HCT116 (cell line): ENCODE measurements around the gene EML3. TPM values are rescaled to one million over a fixed set of nuclear protein-coding genes. Genes with fewer than 3 reads are reported as not detected.
"Not testable (repeated sequence)": the region's sequence is repeated elsewhere in the genome, so short reads cannot be mapped to it uniquely, and the experiment has no call there.

Experiments
- ATAC-seq: fragments of 200-7000 bp; cut with Tn5 transposase; 2 replicates; pipeline ENCODE4 v1.9.1; 2020; ENCODE audit warnings: mild to moderate bottlenecking, moderate library complexity
- BruUV-seq: library from RNA; stranded (reverse); fragments of 400-500 nt; replicated peaks from 2 replicates; lab custom pipeline; 2021; lab: Mats Ljungman, UMichigan
- CTCF ChIA-PET: fragments of 300-600 bp; sonication (Branson Sonifier 250); formaldehyde crosslinking; loops from one replicate; lab custom pipeline; 2021; ENCODE audit warnings: antibody characterized with exemption; lab: Charles Lee
- POLR2A ChIA-PET: fragments of 300-600, 350-600 bp; sonication (Branson Sonifier 250); formaldehyde crosslinking; loops from one replicate; lab custom pipeline; 2021; ENCODE audit warnings: antibody characterized with exemption; lab: Charles Lee
- RAD21 ChIA-PET, 2 experiments: fragments of 300-600 bp; sonication (Branson Sonifier 250); formaldehyde crosslinking; loops; one replicate each; lab custom pipeline; 2023; ENCODE audit warnings: low total read pairs in 2 of 2; ENCODE audit not compliant: uncharacterized antibody in 2 of 2, unreplicated experiment in 2 of 2, low non-redundant PET in 1 of 2; lab: Charles Lee
- DNase-seq: peaks from one replicate; pipeline ENCODE4 v3.0.0-alpha.2; 2010; ENCODE audit warnings: low read depth, low spot score
- H2AFZ ChIP-seq: fragments of 200-600 bp; shearing (Covaris generic), sonication (generic); 2 replicates; pipeline ENCODE4 v1.6.1; 2017; ENCODE audit warnings: low read depth, mixed run types, mixed read lengths, antibody characterized with exemption, low read length; ENCODE audit not compliant: poor library complexity, severe bottlenecking
- H3K27ac ChIP-seq: 2 replicates; pipeline ENCODE4 v1.5.1; 2012; ENCODE audit warnings: low read depth, low read length
- H3K27me3 ChIP-seq: fragments of 200-600 bp; sonication (generic); 2 replicates; pipeline ENCODE4 v1.6.1; 2016; ENCODE audit warnings: mixed run types, low read length, mixed read lengths; ENCODE audit not compliant: insufficient read depth
- H3K36me3 ChIP-seq, 2 experiments: fragments of 200-500 bp in 1 of 2; fragments of 200-600 bp in 1 of 2; sonication (Bioruptor generic) in 1 of 2; sonication (generic) in 1 of 2; 2 replicates each; pipeline versions ENCODE4 v1.5.1 to v1.6.1; 2014 to 2016; ENCODE audit warnings: low read length in 2 of 2, inconsistent platforms in 1 of 2, mixed read lengths in 1 of 2, mixed run types in 1 of 2; ENCODE audit not compliant: insufficient read depth in 2 of 2, control insufficient read depth in 1 of 2
- H3K4me1 ChIP-seq, 2 experiments: fragments of 200-600 bp in 1 of 2; sonication (generic) in 1 of 2; 2 replicates each; pipeline versions ENCODE4 v1.5.1 to v1.6.1; 2012 to 2017; ENCODE audit warnings: low read length in 2 of 2, inconsistent platforms in 1 of 2, mild to moderate bottlenecking in 1 of 2, mixed read lengths in 1 of 2, mixed run types in 1 of 2, moderate library complexity in 1 of 2; ENCODE audit not compliant: insufficient read depth in 2 of 2, control insufficient read depth in 1 of 2
- H3K4me2 ChIP-seq: fragments of 200-600 bp; sonication (generic); 2 replicates; pipeline ENCODE4 v1.6.1; 2017; ENCODE audit warnings: mixed run types, low read length, mixed read lengths
- H3K4me3 ChIP-seq, 2 experiments: fragments of 200-600 bp in 1 of 2; sonication (generic) in 1 of 2; replicated peaks in 1 of 2; 2 replicates each; pipeline ENCODE4 v1.5.1; 2011 to 2016; ENCODE audit warnings: low read length in 2 of 2, control low read depth in 1 of 2, low read depth in 1 of 2, mild to moderate bottlenecking in 1 of 2, mixed read lengths in 1 of 2, mixed run types in 1 of 2
- H3K79me2 ChIP-seq: fragments of 200-600 bp; sonication (generic); 2 replicates; pipeline ENCODE4 v1.6.1; 2017; ENCODE audit warnings: mild to moderate bottlenecking, mixed run types, low read length, moderate library complexity, mixed read lengths; ENCODE audit not compliant: insufficient read depth
- H3K9ac ChIP-seq: fragments of 200-600 bp; sonication (generic); 2 replicates; pipeline ENCODE4 v1.6.1; 2016; ENCODE audit warnings: low read length, mixed read lengths
- H3K9me2 ChIP-seq: fragments of 200-600 bp; sonication (generic), shearing (Covaris generic); 2 replicates; pipeline ENCODE4 v1.6.1; 2017; ENCODE audit warnings: mixed run types, mild to moderate bottlenecking, moderate library complexity; ENCODE audit not compliant: insufficient read depth
- H3K9me3 ChIP-seq, 2 experiments: fragments of 200-500 bp in 1 of 2; fragments of 200-600 bp in 1 of 2; sonication (Bioruptor generic) in 1 of 2; sonication (generic) in 1 of 2; 2 replicates each; pipeline ENCODE4 v1.6.1; 2014 to 2017; ENCODE audit warnings: low read length in 2 of 2, mixed read lengths in 2 of 2, inconsistent platforms in 1 of 2, low read depth in 1 of 2, mild to moderate bottlenecking in 1 of 2, mixed run types in 1 of 2, moderate library complexity in 1 of 2; ENCODE audit not compliant: control insufficient read depth in 1 of 2, insufficient read depth in 1 of 2
- H4K20me1 ChIP-seq: fragments of 200-600 bp; sonication (generic), shearing (Covaris generic); 2 replicates; pipeline ENCODE4 v1.6.1; 2017; ENCODE audit warnings: mixed run types, mild to moderate bottlenecking, moderate library complexity; ENCODE audit not compliant: insufficient read depth
- ATF3 ChIP-seq: IDR thresholded peaks from 2 replicates; pipeline ENCODE4 v1.6.1; 2012
- CEBPB ChIP-seq: IDR thresholded peaks from 2 replicates; pipeline ENCODE4 v1.6.1; 2012; ENCODE audit warnings: low read depth
- EGR1 ChIP-seq: IDR thresholded peaks from 2 replicates; pipeline ENCODE4 v1.6.1; 2012; ENCODE audit warnings: low read depth
- ELF1 ChIP-seq: IDR thresholded peaks from 2 replicates; pipeline ENCODE4 v1.6.1; 2012; ENCODE audit warnings: low read depth, borderline replicate concordance
- FOSL1 ChIP-seq: IDR thresholded peaks from 2 replicates; pipeline ENCODE4 v1.6.1; 2012; ENCODE audit warnings: low read depth
- JUND ChIP-seq: IDR thresholded peaks from 2 replicates; pipeline ENCODE4 v1.6.1; 2012
- MAX ChIP-seq: IDR thresholded peaks from 2 replicates; pipeline ENCODE4 v1.6.1; 2012
- POLR2A ChIP-seq: IDR thresholded peaks from 2 replicates; pipeline ENCODE4 v1.7.0; 2011; ENCODE audit warnings: borderline replicate concordance; ENCODE audit not compliant: insufficient read depth, insufficient read length; ENCODE audit errors: extremely low read depth
- POLR2AphosphoS5 ChIP-seq: IDR thresholded peaks from 2 replicates; pipeline ENCODE4 v1.6.1; 2011; ENCODE audit warnings: mild to moderate bottlenecking, low read depth, low read length, moderate library complexity
- REST ChIP-seq: IDR thresholded peaks from 2 replicates; pipeline ENCODE4 v1.6.1; 2012; ENCODE audit warnings: low read depth
- SIN3A ChIP-seq: IDR thresholded peaks from 2 replicates; pipeline ENCODE4 v1.6.1; 2012; ENCODE audit warnings: low read depth
- SP1 ChIP-seq: IDR thresholded peaks from 2 replicates; pipeline ENCODE4 v1.6.1; 2012; ENCODE audit warnings: low read depth
- SRF ChIP-seq: IDR thresholded peaks from 2 replicates; pipeline ENCODE4 v1.6.1; 2012; ENCODE audit warnings: low read depth
- YY1 ChIP-seq: IDR thresholded peaks from 2 replicates; pipeline ENCODE4 v1.6.1; 2011; ENCODE audit warnings: low read length, low read depth, moderate library complexity, mild to moderate bottlenecking; ENCODE audit not compliant: insufficient replicate concordance; ENCODE audit errors: extremely low read depth
- ZFX ChIP-seq: fragments of 450-650 bp; IDR thresholded peaks from 2 replicates; pipeline ENCODE4 v1.6.1; 2017
- intact Hi-C: fragments of 100-400 bp; cut with micrococcal nuclease; formaldehyde crosslinking; loops from 2 replicates; pipeline ENCODE4 v1.10.0; 2022
- total RNA-seq: library from RNA; stranded (reverse); gene quantifications from one replicate; pipeline ENCODE4 v1.2.1, GENCODE V29; 2021; ENCODE audit not compliant: unreplicated experiment

EML3 gene
- total RNA-seq, 1 experiment from 2014 or later, result 124 TPM

DNA sequence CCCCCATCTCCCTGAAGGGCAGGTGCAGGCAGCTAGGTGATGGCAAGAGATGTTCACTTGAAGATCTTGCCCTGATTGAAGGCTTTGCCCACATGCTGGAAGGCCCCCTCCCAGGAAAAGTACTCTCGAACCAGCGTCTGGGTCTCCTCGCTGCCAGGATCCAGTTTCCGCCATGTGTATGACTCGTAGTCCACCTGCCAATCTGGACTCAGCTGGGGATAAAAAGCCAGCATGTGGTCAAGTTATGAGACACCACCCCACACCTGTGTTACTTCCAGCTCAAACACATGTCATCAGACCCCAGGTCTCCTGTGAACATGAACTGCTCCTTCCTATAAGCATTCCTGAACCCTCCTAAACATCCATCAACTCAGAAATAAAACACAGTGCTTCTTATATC is 52.9 kb downstream of the EML3 start:
- H3K9me3 ChIP-seq, H4K20me1 ChIP-seq, H3K27me3 ChIP-seq, H2AFZ ChIP-seq, ATAC-seq, H3K4me3 ChIP-seq, DNase-seq, H3K9me2 ChIP-seq: not testable (repeated sequence)
- H3K36me3 ChIP-seq, result peaks cover 20 to 41% of the 10 kb centered on the region in 2 experiments
- peaks cover 70% of the 10 kb centered on the region for H3K79me2 ChIP-seq
- ChIA-PET POLR2A (interaction anchor here (0.7 to 2.7 kb wide), 5 partner anchors 8 to 135 kb away, joined by 3 to 15 read pairs (median 5); partner anchors contain the start of gene EEF1G), CTCF (interaction anchor here (1.0 to 5.8 kb wide), 5 partner anchors 14 to 165 kb away, joined by 3 to 93 read pairs (median 19); partner anchors contain the start of gene EEF1G), RAD21 (interaction anchor here (1.1 to 2.7 kb wide), 3 partner anchors 12 to 135 kb away, joined by 3 to 11 read pairs (median 9); no protein-coding TSS in a partner anchor)
- peaks cover 85 to 94% of the 10 kb centered on the region in 2 experiments for H3K4me1 ChIP-seq
- peak overlapping the region; percentile 99 for H3K27ac ChIP-seq
- TSS peak; percentile 98 for BruUV-seq
- intact Hi-C loops, result loop anchor here (1.0 to 5.0 kb wide), 4 partner anchors 62 to 283 kb away; no protein-coding TSS in a partner anchor
- peak overlapping the region; percentile 81 for H3K9ac ChIP-seq
- peak overlapping the region; percentile 94 for H3K4me2 ChIP-seq

GRCh38 chr11:62559204-62559603 is 53.4 kb downstream of the EML3 start:
- ChIA-PET POLR2A (interaction anchor here (0.7 to 2.7 kb wide), 6 partner anchors 8 to 134 kb away, joined by 3 to 15 read pairs (median 4); partner anchors contain the start of gene EEF1G), CTCF (interaction anchor here (1.3 to 5.8 kb wide), 4 partner anchors 14 to 165 kb away, joined by 6 to 93 read pairs (median 33); partner anchors contain the start of gene EEF1G), RAD21 (interaction anchor here (1.1 to 2.3 kb wide), 2 partner anchors 12 to 16 kb away, joined by 3 to 11 read pairs; no protein-coding TSS in a partner anchor)
- Histone ChIP-seq H3K27me3 (no peaks in the 10 kb centered on the region), H3K9me2 (no peaks in the 10 kb centered on the region), H3K4me2 (peak overlapping the region; percentile 94), H3K36me3 (peaks cover 20 to 41% of the 10 kb centered on the region in 2 experiments), H3K9ac (peak overlapping the region; percentile 81), H3K27ac (peak overlapping the region; percentile 99), H2AFZ (no peak overlapping the region), H3K4me3 (no peak overlapping the region), H3K4me1 (peaks cover 89 to 98% of the 10 kb centered on the region in 2 experiments), H4K20me1 (peaks cover 7% of the 10 kb centered on the region; the same call in 1 of the 2 replicates), H3K79me2 (peaks cover 65% of the 10 kb centered on the region), H3K9me3 (no peaks in the 10 kb centered on the region)
- intact Hi-C loops, result loop anchor here (5.0 kb wide), 1 partner anchor 283 kb away; no protein-coding TSS in a partner anchor
- ATAC-seq (no peak), DNase-seq (no peak)
- TF ChIP-seq YY1, result no peak
- TF ChIP-seq EGR1, result no peak
- TF ChIP-seq CEBPB, result no peak
- no peak for TF ChIP-seq ZFX
- TF ChIP-seq ATF3, result no peak
- no peak for TF ChIP-seq SP1
- no peak for TF ChIP-seq SRF
- no peak for TF ChIP-seq JUND
- TF ChIP-seq POLR2A, result no peak
- no peak for TF ChIP-seq REST
- TF ChIP-seq SIN3A, result no peak
- no peak for TF ChIP-seq FOSL1
- no peak for TF ChIP-seq MAX
- TF ChIP-seq POLR2AphosphoS5, result no peak
- no peak for TF ChIP-seq ELF1
- no TSS peak for BruUV-seq
